HG02588 (cell line): ENCODE results near the gene DYSF.

Source experiments
- ATAC-seq: cut with Tn5 transposase; IDR thresholded peaks from one replicate; pipeline ENCODE4 v1.9.1; 2021; ENCODE audit warnings: mild to moderate bottlenecking, moderate library complexity; ENCODE audit not compliant: unreplicated experiment

The DYSF gene

GRCh38 chr2:71714601-71715240 lies 261.4 kb downstream of the DYSF start:
- no peak for ATAC-seq

GRCh38 chr2:71715241-71715750 lies 261.9 kb downstream of the DYSF start:
- no peak for ATAC-seq

- no peak for ATAC-seq
These were observed 262.8 kb downstream of the DYSF start for GRCh38 chr2:71715951-71716696.

- no peak for ATAC-seq
These were observed 263.6 kb downstream of the DYSF start for GRCh38 chr2:71716697-71717624.

GRCh38 chr2:71718686-71719085 lies 265.3 kb downstream of the DYSF start:
- no peak for ATAC-seq

GRCh38 chr2:71719520-71720282 lies 266.3 kb downstream of the DYSF start:
- ATAC-seq: no peak

GRCh38 chr2:71720283-71720560 lies 266.9 kb downstream of the DYSF start:
- ATAC-seq: no peak

GRCh38 chr2:71720596-71721361 lies 267.4 kb downstream of the DYSF start:
- ATAC-seq: no peak

- no peak for ATAC-seq
These were observed 268.0 kb downstream of the DYSF start for GRCh38 chr2:71721362-71721665.

- ATAC-seq: no peak
These were observed 268.3 kb downstream of the DYSF start for GRCh38 chr2:71721669-71722068.

- no peak for ATAC-seq
These were observed 268.9 kb downstream of the DYSF start for GRCh38 chr2:71722286-71722685.

- ATAC-seq: no peak
These were observed 271.4 kb downstream of the DYSF start for GRCh38 chr2:71724793-71725192.

- no peak for ATAC-seq
These were observed 272.5 kb downstream of the DYSF start for GRCh38 chr2:71725836-71726235.

- ATAC-seq: no peak
These were observed 274.2 kb downstream of the DYSF start for GRCh38 chr2:71727562-71727961.

GRCh38 chr2:71728036-71728435 lies 274.7 kb downstream of the DYSF start:
- ATAC-seq: no peak

GRCh38 chr2:71730785-71731383 lies 277.5 kb downstream of the DYSF start:
- no peak for ATAC-seq

GRCh38 chr2:71734620-71735019 lies 281.3 kb downstream of the DYSF start:
- no peak for ATAC-seq

GRCh38 chr2:71735676-71736075 lies 282.3 kb downstream of the DYSF start:
- no peak for ATAC-seq
